Natural killer cell (primary cell): ENCODE data around the gene KRCC1. TPM values are rescaled to one million over a fixed set of nuclear protein-coding genes. Genes with fewer than 3 reads are reported as not detected.

ENCODE experiments used
- ATAC-seq, 3 donors: fragments of 150-1000 bp in 2 of 3; fragments of 200-7000 bp in 1 of 3; cut with Tn5 transposase; 1 replicate in 1 of 3; 2 replicates in 2 of 3; pipeline ENCODE4 v1.10.0; 2021; ENCODE audit warnings: mild to moderate bottlenecking in 2 of 3, moderate library complexity in 2 of 3
- DNase-seq, 2 donors: peaks; one replicate each; pipeline versions ENCODE4 v3.0.0 to v3.0.0-alpha.2; 2013 to 2021; ENCODE audit warnings: mixed read lengths in 1 of 2
- H3K27ac ChIP-seq: one replicate; pipeline ENCODE4 v1.5.1; 2013; ENCODE audit warnings: mild to moderate bottlenecking, low read length
- H3K27me3 ChIP-seq: one replicate; pipeline ENCODE4 v1.6.1; 2013; ENCODE audit warnings: low read length; ENCODE audit not compliant: control insufficient read depth, insufficient read depth
- H3K36me3 ChIP-seq: one replicate; pipeline ENCODE4 v1.6.1; 2013; ENCODE audit warnings: low read length; ENCODE audit not compliant: control insufficient read depth, insufficient read depth
- H3K4me1 ChIP-seq: one replicate; pipeline ENCODE4 v1.6.1; 2013; ENCODE audit warnings: low read length; ENCODE audit not compliant: control insufficient read depth, insufficient read depth
- H3K4me3 ChIP-seq: one replicate; pipeline ENCODE4 v1.5.1; 2013; ENCODE audit warnings: low read length
- H3K9me3 ChIP-seq: one replicate; pipeline ENCODE4 v1.6.1; 2013; ENCODE audit warnings: low read length; ENCODE audit not compliant: control insufficient read depth, insufficient read depth
- H3K27ac Mint-ChIP-seq, 2 donors: one replicate each; pipeline ENCODE4 v1.8.0; 2022; ENCODE audit warnings: mild to moderate bottlenecking in 2 of 2, mixed read lengths in 2 of 2, moderate library complexity in 1 of 2
- H3K27me3 Mint-ChIP-seq, 2 donors: one replicate each; pipeline ENCODE4 v1.8.0; 2022; ENCODE audit warnings: low read depth in 2 of 2, mixed read lengths in 2 of 2
- H3K36me3 Mint-ChIP-seq: one replicate; pipeline ENCODE4 v1.8.0; 2022; ENCODE audit warnings: mixed read lengths
- H3K4me1 Mint-ChIP-seq, 2 donors: one replicate each; pipeline ENCODE4 v1.8.0; 2022; ENCODE audit warnings: mixed read lengths in 2 of 2
- H3K4me3 Mint-ChIP-seq: one replicate; pipeline ENCODE4 v1.8.0; 2022; ENCODE audit warnings: mild to moderate bottlenecking, moderate library complexity, mixed read lengths
- H3K9me3 Mint-ChIP-seq, 2 donors: one replicate each; pipeline ENCODE4 v1.8.0; 2022; ENCODE audit warnings: mixed read lengths in 2 of 2
- whole genome bisulfite sequencing: methylation state at CpG from one replicate; pipeline ENCODE4 v1.1.7; 2013; ENCODE audit warnings: missing lambda C conversion rate; ENCODE audit not compliant: insufficient coverage; 5-methylcytosine and 5-hydroxymethylcytosine counted together
- intact Hi-C: fragments of 100-400 bp; cut with micrococcal nuclease; formaldehyde crosslinking; loops from one replicate; pipeline ENCODE4 v1.14.2; 2022
- total RNA-seq, 4 donors: library from RNA; stranded (reverse); fragments of 120-200 nt in 1 of 4; gene quantifications; one replicate each; pipeline versions ENCODE4 v1.2.3 to v1.2.4, GENCODE V29; 2013 to 2022
- TF ChIP-seq, protein P1 (sequence below): fragments of 200-600 bp; IDR thresholded peaks from one replicate; pipeline ENCODE4 v1.8.0; 2022; ENCODE audit warnings: antibody characterized with exemption

Gene KRCC1
- total RNA-seq, 3 donors from 2014 or later (not counting 1 experiment from before 2014, with no cell fraction given), result 9.0 to 17.0 (median 10.5) TPM

DNA sequence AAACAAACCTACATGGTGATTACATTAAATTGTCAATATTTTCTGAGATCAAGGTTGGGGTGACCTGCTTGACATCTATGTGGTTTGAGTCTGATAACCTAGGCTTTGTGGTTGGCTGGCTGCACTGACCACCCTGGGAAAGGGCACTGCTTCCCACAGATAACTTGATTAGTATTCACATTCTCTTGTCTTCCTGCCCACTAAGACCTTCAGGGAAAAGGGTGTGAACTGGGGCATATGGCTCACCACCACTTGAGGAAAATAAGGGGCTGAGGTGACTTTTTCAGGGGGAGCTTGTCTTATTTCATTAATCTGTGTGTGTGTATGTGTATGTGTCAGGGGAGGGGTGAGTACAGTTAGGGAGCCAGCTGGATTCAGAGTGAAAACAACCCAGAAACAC is 13.5 kb upstream of the KRCC1 start:
- Histone ChIP-seq H3K27me3 (no peaks in the 10 kb centered on the region), H3K9me3 (no peaks in the 10 kb centered on the region), H3K4me1 (no peaks in the 10 kb centered on the region), H3K4me3 (no peak overlapping the region), H3K27ac (no peak overlapping the region), H3K36me3 (no peaks in the 10 kb centered on the region)
- Mint-ChIP-seq H3K27ac (no peak overlapping the region), H3K4me3 (no peak overlapping the region), H3K4me1 (no peaks in the 10 kb centered on the region), H3K27me3 (peaks cover 3 to 7% of the 10 kb centered on the region in 2 donors), H3K9me3 (no peaks in the 10 kb centered on the region), H3K36me3 (no peaks in the 10 kb centered on the region)
- ATAC-seq (no peak), DNase-seq (no peak)
- TF ChIP-seq, protein P1, sequence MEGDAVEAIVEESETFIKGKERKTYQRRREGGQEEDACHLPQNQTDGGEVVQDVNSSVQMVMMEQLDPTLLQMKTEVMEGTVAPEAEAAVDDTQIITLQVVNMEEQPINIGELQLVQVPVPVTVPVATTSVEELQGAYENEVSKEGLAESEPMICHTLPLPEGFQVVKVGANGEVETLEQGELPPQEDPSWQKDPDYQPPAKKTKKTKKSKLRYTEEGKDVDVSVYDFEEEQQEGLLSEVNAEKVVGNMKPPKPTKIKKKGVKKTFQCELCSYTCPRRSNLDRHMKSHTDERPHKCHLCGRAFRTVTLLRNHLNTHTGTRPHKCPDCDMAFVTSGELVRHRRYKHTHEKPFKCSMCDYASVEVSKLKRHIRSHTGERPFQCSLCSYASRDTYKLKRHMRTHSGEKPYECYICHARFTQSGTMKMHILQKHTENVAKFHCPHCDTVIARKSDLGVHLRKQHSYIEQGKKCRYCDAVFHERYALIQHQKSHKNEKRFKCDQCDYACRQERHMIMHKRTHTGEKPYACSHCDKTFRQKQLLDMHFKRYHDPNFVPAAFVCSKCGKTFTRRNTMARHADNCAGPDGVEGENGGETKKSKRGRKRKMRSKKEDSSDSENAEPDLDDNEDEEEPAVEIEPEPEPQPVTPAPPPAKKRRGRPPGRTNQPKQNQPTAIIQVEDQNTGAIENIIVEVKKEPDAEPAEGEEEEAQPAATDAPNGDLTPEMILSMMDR, result no peak
- intact Hi-C loops, result no loop called here

DNA sequence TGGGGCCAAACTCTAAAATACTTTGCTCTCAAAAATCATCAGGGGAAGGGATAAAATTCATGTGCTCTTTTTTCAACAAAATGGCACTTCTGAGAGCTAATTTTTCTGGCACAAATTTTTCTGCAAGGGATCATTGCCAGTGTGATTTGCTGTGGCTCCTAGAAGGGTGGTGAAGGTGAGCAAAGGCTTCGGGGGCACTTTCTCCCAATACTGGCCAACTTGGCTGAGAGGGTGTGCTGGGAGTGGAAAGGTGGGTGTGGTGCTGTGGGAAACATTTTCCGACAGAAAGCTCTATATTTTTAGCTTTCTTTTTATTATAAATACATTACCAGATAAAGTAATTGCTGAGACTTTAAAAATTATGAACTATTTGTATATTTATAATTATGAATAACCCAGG is 12.5 kb upstream of the KRCC1 start:
- Mint-ChIP-seq H3K4me1 (no peaks in the 10 kb centered on the region), H3K36me3 (no peaks in the 10 kb centered on the region), H3K4me3 (no peak overlapping the region), H3K27me3 (peaks cover 0 to 3% of the 10 kb centered on the region in 2 donors), H3K27ac (no peak overlapping the region), H3K9me3 (no peaks in the 10 kb centered on the region)
- H3K27ac ChIP-seq, result no peak overlapping the region
- H3K36me3 ChIP-seq, result no peaks in the 10 kb centered on the region
- no peaks in the 10 kb centered on the region for H3K4me1 ChIP-seq
- H3K27me3 ChIP-seq, result no peaks in the 10 kb centered on the region
- TF ChIP-seq, protein P1, result no peak
- DNase-seq, result no peak
- no peaks in the 10 kb centered on the region for H3K9me3 ChIP-seq
- no peak overlapping the region for H3K4me3 ChIP-seq
- intact Hi-C loops, result no loop called here
- 100% methylated on average over 1 of the region's 2 CpGs for WGBS
- no peak for ATAC-seq

DNA sequence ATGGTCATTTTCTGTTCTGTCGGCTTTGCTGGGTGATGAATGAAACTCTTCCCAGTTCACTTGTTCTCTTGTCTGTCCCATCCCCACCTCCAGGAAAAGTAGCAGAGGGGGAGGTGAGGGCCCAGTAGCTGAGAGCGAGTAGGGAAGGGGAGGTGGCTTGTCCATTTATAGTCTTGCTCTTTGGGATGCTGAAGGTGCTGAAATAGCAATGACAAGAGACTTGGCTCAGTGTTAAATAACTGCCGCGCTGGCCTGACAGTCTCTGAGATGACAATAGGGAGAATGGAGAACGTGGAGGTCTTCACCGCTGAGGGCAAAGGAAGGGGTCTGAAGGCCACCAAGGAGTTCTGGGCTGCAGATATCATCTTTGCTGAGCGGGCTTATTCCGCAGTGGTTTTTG is 12.0 kb upstream of the KRCC1 start, which contains the start of gene SMYD1:
Gene SMYD1, plus strand, starts transcription at position 228 of the 400 bp plus-strand sequence. Its CDS starts 40 bp downstream, at position 268.
- 93% methylated on average over 8 of the region's 8 CpGs for WGBS
- intact Hi-C loops, result no loop called here

DNA sequence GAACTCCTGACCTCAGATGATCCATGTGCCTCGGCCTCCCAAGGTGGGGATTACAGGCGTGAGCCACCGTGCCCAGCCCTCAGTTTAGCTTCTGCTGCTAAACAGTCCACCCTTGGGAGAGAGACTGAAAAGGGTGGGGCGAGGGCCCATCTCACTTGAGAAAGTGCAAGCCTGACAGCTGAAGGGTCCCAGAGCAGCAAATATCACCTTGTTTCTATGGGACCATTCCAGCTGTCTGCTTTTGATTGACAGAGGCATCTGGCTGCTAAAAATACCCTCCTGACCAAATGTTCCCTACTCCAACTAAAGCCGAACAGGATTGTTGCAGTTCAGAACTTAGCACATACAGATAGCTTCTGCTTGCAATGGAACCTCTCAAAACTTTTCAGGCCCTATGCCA is 11.6 kb upstream of the KRCC1 start:
- H3K4me1 Mint-ChIP-seq, result no peaks in the 10 kb centered on the region
- Histone ChIP-seq H3K36me3 (no peaks in the 10 kb centered on the region), H3K9me3 (no peaks in the 10 kb centered on the region), H3K27ac (no peak overlapping the region), H3K4me3 (no peak overlapping the region), H3K27me3 (no peaks in the 10 kb centered on the region), H3K4me1 (no peaks in the 10 kb centered on the region)
- DNase-seq, result no peak
- no peaks in the 10 kb centered on the region for H3K36me3 Mint-ChIP-seq
- no peak overlapping the region for H3K27ac Mint-ChIP-seq
- WGBS, result 91% methylated on average over 5 of the region's 5 CpGs
- ATAC-seq, result no peak
- TF ChIP-seq, protein P1, result no peak
- H3K27me3 Mint-ChIP-seq, result peaks cover 0 to 3% of the 10 kb centered on the region in 2 donors
- no peaks in the 10 kb centered on the region for H3K9me3 Mint-ChIP-seq
- intact Hi-C loops, result no loop called here
- no peak overlapping the region for H3K4me3 Mint-ChIP-seq

More for the DNA sequence above, 12.0 kb upstream of the KRCC1 start, which contains the start of gene SMYD1:
- no peak within 1 kb of the TSS for H3K4me3 Mint-ChIP-seq
- no peaks in the 10 kb centered on the region for H3K9me3 Mint-ChIP-seq
- Histone ChIP-seq H3K27ac (no peak within 1 kb of the TSS), H3K36me3 (no peaks in the 10 kb centered on the region), H3K27me3 (no peaks in the 10 kb centered on the region), H3K4me3 (no peak within 1 kb of the TSS), H3K9me3 (no peaks in the 10 kb centered on the region), H3K4me1 (no peaks in the 10 kb centered on the region)
- no peak for DNase-seq
- ATAC-seq, result no peak
- H3K27me3 Mint-ChIP-seq, result peaks cover 0 to 3% of the 10 kb centered on the region in 2 donors
- H3K36me3 Mint-ChIP-seq, result no peaks in the 10 kb centered on the region
- TF ChIP-seq, protein P1, result no peak
- H3K4me1 Mint-ChIP-seq, result no peaks in the 10 kb centered on the region
- H3K27ac Mint-ChIP-seq, result no peak within 1 kb of the TSS
